HG03439 (cell line): ENCODE results near the gene CCDC83.
A peak's percentile ranks its signal among the peaks of the same experiment; 100 is the strongest.
"Not testable (repeated sequence)": the region's sequence is repeated elsewhere in the genome, so short reads cannot be mapped to it uniquely, and the experiment has no call there.

ENCODE experiments used
- ATAC-seq: cut with Tn5 transposase; IDR thresholded peaks from one replicate; pipeline ENCODE4 v1.9.1; 2021; ENCODE audit warnings: mild to moderate bottlenecking, moderate library complexity; ENCODE audit not compliant: unreplicated experiment

The CCDC83 gene

GRCh38 chr11:85939099-85940015 is 84.2 kb downstream of the CCDC83 start:
- no peak for ATAC-seq

GRCh38 chr11:85941380-85941973 is 86.3 kb downstream of the CCDC83 start:
- ATAC-seq, result no peak

GRCh38 chr11:85945296-85945695 is 90.1 kb downstream of the CCDC83 start:
- no peak for ATAC-seq

GRCh38 chr11:85945788-85946187 is 90.6 kb downstream of the CCDC83 start:
- ATAC-seq, result no peak

- ATAC-seq, result no peak
Observed at GRCh38 chr11:85946221-85946620, 91.0 kb downstream of the CCDC83 start.

GRCh38 chr11:85947431-85948272 is 92.5 kb downstream of the CCDC83 start:
- ATAC-seq, result peak; percentile 66

- no peak for ATAC-seq
Observed at GRCh38 chr11:85948884-85949283, 93.7 kb downstream of the CCDC83 start.

- no peak for ATAC-seq
Observed at GRCh38 chr11:85949798-85950197, 94.6 kb downstream of the CCDC83 start.

- ATAC-seq, result no peak
Observed at GRCh38 chr11:85950317-85951048, 95.3 kb downstream of the CCDC83 start.

- ATAC-seq, result no peak
Observed at GRCh38 chr11:85951049-85951405, 95.8 kb downstream of the CCDC83 start.

GRCh38 chr11:85951428-85952107 is 96.4 kb downstream of the CCDC83 start:
- no peak for ATAC-seq

- not testable (repeated sequence) for ATAC-seq
Observed at GRCh38 chr11:85952108-85952485, 96.9 kb downstream of the CCDC83 start.

- ATAC-seq, result no peak
Observed at GRCh38 chr11:85953491-85954143, 98.4 kb downstream of the CCDC83 start.

GRCh38 chr11:85955531-85955930 is 100.3 kb downstream of the CCDC83 start:
- no peak for ATAC-seq

- ATAC-seq, result no peak
Observed at GRCh38 chr11:85960678-85961077, 105.5 kb downstream of the CCDC83 start.

- no peak for ATAC-seq
Observed at GRCh38 chr11:85961130-85961529, 105.9 kb downstream of the CCDC83 start.

- ATAC-seq, result no peak
Observed at GRCh38 chr11:85961930-85962363, 106.8 kb downstream of the CCDC83 start.

GRCh38 chr11:85965202-85965601 is 110.0 kb downstream of the CCDC83 start:
- no peak for ATAC-seq

- no peak for ATAC-seq
Observed at GRCh38 chr11:85967457-85967856, 112.3 kb downstream of the CCDC83 start.
